GM18498 (cell line): ENCODE data around the gene SAT2.

Experiments used
- ATAC-seq: cut with Tn5 transposase; IDR thresholded peaks from one replicate; pipeline ENCODE4 v1.9.1; 2021; ENCODE audit warnings: mild to moderate bottlenecking, moderate library complexity; ENCODE audit not compliant: unreplicated experiment

The SAT2 gene

DNA sequence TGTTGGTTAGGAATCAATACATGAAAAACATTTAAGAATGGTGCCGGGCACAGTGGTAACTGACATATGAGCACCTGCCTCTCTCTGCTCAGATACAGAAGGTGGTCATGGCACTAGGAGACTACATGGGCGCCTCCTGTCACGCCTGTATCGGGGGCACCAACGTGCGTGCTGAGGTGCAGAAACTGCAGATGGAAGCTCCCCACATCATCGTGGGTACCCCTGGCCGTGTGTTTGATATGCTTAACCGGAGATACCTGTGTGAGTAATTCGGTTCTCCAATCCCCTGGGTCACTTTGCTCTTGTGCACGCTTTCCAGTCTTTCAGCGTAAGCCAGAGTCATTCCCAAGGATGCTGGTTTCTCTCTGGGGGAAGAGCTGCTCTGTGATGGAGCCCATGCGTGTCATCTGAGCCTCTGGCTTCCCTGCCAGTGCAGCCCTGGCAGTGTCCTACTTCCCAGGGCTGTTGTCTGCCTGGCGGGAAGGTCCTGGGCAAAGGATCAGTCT, 51.1 kb downstream of the SAT2 start:
- no peak for ATAC-seq
